Right renal pelvis (tissue), 4 donors: ENCODE measurements around the gene C7orf57. TPM values are rescaled to one million over a fixed set of nuclear protein-coding genes. Genes with fewer than 3 reads are reported as not detected.
A peak's percentile ranks its signal among the peaks of the same experiment; 100 is the strongest.
"Not testable (repeated sequence)": the region's sequence is repeated elsewhere in the genome, so short reads cannot be mapped to it uniquely, and the experiment has no call there.

Experiments used
- DNase-seq, 4 donors: peaks; one replicate each; pipeline ENCODE4 v3.0.0-alpha.2; 2013; ENCODE audit warnings: low read depth in 4 of 4, low spot score in 3 of 4, missing footprints in 1 of 4
- polyA plus RNA-seq, 4 donors: library from polyadenylated mRNA; unstranded; fragments of 120-200 nt; gene quantifications; one replicate each; pipeline ENCODE4 v1.2.1, GENCODE V29; 2013; ENCODE audit not compliant: insufficient read length in 4 of 4

The C7orf57 gene
- polyA plus RNA-seq, 4 donors = 0.58 to 0.90 (median 0.69) TPM

GRCh38 chr7:48031111-48031510, 4.2 kb upstream of the C7orf57 start:
- no peak for DNase-seq

- DNase-seq = no peak
These were observed 1.4 kb upstream of the C7orf57 start for GRCh38 chr7:48033922-48034321.

GRCh38 chr7:48035967-48036478, 680 bp downstream of the C7orf57 start:
- DNase-seq = peak in 3 of 4 donors; percentile 5 to 28 (median 10)

GRCh38 chr7:48038815-48039506, 3.6 kb downstream of the C7orf57 start:
- DNase-seq = no peak

GRCh38 chr7:48040944-48041652, 5.8 kb downstream of the C7orf57 start:
- no peak for DNase-seq

- DNase-seq = no peak
These were observed 6.3 kb downstream of the C7orf57 start for GRCh38 chr7:48041653-48041970.

- no peak for DNase-seq
These were observed 6.9 kb downstream of the C7orf57 start for GRCh38 chr7:48042216-48042615.

- DNase-seq = no peak
These were observed 7.3 kb downstream of the C7orf57 start for GRCh38 chr7:48042636-48043035.

GRCh38 chr7:48045195-48045765, 9.9 kb downstream of the C7orf57 start:
- DNase-seq = no peak

- DNase-seq = no peak
These were observed 11.1 kb downstream of the C7orf57 start for GRCh38 chr7:48046458-48046857.

GRCh38 chr7:48048113-48048512, 12.8 kb downstream of the C7orf57 start:
- DNase-seq = no peak

- DNase-seq = no peak
These were observed 14.5 kb downstream of the C7orf57 start for GRCh38 chr7:48049850-48050249.

- no peak for DNase-seq
These were observed 17.4 kb downstream of the C7orf57 start for GRCh38 chr7:48052748-48053147.

- DNase-seq = no peak
These were observed 18.4 kb downstream of the C7orf57 start for GRCh38 chr7:48053736-48054135.

GRCh38 chr7:48058990-48059389, 23.6 kb downstream of the C7orf57 start:
- DNase-seq = no peak

- DNase-seq = no peak
These were observed 24.4 kb downstream of the C7orf57 start for GRCh38 chr7:48059706-48060105.

GRCh38 chr7:48063985-48064384, 28.6 kb downstream of the C7orf57 start:
- DNase-seq = no peak

GRCh38 chr7:48067475-48067874, 32.1 kb downstream of the C7orf57 start:
- DNase-seq = no peak

GRCh38 chr7:48074204-48074654, 38.9 kb downstream of the C7orf57 start:
- no peak for DNase-seq

- no peak for DNase-seq
These were observed 42.1 kb downstream of the C7orf57 start for GRCh38 chr7:48077423-48077822.

GRCh38 chr7:48078470-48078869, 43.1 kb downstream of the C7orf57 start:
- no peak for DNase-seq

GRCh38 chr7:48082378-48082777, 47.0 kb downstream of the C7orf57 start:
- DNase-seq = not testable (repeated sequence)
